Measurements from ENCODE around the gene PFKL. TPM values are rescaled to one million over a fixed set of nuclear protein-coding genes. Genes with fewer than 3 reads are reported as not detected.

Gene PFKL
- total RNA-seq, 1 experiment from 2014 or later: 134 TPM

DNA sequence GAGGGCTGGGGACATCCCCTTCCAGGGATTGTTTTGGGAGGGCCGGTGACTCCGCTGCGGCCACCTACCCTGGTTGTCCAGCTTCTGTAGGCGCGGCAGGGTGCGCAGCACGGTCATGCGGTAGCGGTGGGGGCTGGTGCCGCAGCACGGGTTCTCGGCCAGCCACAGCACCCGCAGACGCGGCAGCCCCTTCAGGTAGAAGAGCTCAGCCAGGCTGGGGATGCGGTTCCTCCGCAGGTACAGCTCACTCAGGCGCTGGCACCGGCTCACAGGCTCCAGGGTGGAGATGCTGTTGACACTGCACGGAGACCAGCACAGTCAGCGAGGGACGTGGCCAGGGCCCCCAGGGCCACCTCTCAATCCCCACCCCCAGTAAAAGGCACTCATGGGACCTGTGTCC lies 33.1 kb downstream of the PFKL start (continued):
- TF ChIP-seq, protein P1, sequence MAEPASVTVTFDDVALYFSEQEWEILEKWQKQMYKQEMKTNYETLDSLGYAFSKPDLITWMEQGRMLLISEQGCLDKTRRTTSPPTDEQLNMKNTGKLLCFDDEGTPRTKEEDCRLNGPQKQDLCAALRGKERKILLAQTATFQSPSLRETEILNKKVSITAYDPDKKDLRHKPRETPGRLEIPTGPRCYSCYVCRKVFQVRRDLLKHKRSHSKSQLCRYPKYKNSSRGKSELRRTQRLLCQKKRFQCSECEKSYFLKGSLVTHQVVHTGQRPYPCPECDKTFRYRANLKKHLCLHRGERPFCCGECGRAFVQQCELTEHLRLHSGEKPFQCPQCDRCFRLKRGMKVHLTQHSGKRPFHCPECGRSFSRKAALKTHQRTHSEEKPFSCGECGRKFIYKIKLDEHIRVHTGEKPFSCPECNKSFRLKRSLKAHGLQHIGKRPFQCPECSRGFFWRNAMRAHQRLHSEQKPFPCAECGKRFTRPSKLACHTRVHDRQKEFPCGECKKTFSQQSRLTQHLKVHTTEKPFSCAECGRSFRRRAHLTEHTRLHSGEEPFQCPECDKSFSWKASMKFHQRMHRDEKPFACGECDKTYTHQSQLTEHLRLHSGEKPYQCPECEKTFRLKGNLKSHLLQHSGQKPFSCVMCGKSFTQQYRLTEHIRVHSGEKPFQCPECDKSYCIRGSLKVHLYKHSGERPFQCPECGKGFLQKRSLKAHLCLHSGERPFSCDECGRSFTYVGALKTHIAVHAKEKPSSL (CRISPR knock-in tag; conservative IDR thresholded peaks at IDR 0.05): no peak
- TF ChIP-seq, protein P2, sequence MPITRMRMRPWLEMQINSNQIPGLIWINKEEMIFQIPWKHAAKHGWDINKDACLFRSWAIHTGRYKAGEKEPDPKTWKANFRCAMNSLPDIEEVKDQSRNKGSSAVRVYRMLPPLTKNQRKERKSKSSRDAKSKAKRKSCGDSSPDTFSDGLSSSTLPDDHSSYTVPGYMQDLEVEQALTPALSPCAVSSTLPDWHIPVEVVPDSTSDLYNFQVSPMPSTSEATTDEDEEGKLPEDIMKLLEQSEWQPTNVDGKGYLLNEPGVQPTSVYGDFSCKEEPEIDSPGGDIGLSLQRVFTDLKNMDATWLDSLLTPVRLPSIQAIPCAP (CRISPR knock-in tag; IDR thresholded peaks at IDR 0.05): no peak
- TF ChIP-seq ELF4 (CRISPR knock-in tag; IDR thresholded peaks at IDR 0.05; ENCODE audit: low read depth): no peak
- TF ChIP-seq, protein P3, sequence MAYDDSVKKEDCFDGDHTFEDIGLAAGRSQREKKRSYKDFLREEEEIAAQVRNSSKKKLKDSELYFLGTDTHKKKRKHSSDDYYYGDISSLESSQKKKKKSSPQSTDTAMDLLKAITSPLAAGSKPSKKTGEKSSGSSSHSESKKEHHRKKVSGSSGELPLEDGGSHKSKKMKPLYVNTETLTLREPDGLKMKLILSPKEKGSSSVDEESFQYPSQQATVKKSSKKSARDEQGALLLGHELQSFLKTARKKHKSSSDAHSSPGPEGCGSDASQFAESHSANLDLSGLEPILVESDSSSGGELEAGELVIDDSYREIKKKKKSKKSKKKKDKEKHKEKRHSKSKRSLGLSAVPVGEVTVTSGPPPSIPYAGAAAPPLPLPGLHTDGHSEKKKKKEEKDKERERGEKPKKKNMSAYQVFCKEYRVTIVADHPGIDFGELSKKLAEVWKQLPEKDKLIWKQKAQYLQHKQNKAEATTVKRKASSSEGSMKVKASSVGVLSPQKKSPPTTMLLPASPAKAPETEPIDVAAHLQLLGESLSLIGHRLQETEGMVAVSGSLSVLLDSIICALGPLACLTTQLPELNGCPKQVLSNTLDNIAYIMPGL (CRISPR knock-in tag; IDR thresholded peaks at IDR 0.05): no peak
- no peak for TF ChIP-seq SMAD4 (CRISPR knock-in tag; IDR thresholded peaks at IDR 0.05)
- no peak for TF ChIP-seq ZNF423 (CRISPR knock-in tag; IDR thresholded peaks at IDR 0.05)
- no peak for TF ChIP-seq ZNF416 (CRISPR knock-in tag; IDR thresholded peaks at IDR 0.05)
- TF ChIP-seq RELA (CRISPR knock-in tag; IDR thresholded peaks at IDR 0.05; ENCODE audit: borderline replicate concordance): no peak

DNA sequence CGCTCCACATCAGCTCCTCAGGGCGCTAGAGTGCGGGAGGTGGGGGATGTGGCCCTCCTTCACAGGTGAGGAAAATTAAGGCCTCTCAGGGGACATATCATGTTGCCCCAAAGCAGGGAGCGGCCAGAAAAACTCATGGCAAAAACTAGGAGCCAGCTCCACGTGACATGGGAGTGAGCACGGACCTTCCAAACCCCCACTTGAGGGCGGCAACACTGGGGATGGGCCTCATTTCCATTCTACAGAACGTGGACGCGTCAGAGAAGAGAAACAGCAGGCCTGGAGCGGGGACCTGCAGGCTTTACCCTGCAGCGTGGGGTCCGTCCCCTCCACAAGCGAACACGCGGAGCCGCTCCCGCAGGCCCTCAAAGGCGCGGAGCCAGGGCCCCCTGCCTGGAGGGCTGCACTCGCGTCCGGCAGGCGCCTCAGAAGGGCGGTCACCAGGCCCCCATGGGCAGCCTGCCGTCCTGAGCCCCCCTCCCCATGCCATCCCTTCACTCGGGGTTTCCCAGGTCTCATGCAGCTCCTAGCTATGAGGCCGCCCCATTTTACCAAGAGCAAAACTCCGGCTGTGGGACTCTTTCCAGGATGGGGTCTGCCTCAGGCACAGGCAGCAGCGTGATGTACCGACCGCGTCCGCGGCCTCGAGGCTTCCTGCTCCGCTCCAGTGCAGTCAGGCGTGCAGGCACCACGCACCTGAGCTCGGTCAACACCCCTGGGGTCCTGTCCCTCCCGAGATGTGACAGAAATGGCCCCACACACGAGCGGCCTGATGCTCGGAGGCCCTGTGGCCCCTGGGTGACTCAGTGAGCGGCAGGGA lies 33.9 kb downstream of the PFKL start:
- H3K4me3 Mint-ChIP-seq: no peak overlapping the region
- H3K4me1 Mint-ChIP-seq: peaks cover 6% of the 10 kb centered on the region; the same call in 1 of the 2 replicates
- ChIA-PET POLR2A (interaction anchor here (0.5 kb wide), 1 partner anchor 53 kb away, joined by 3 read pairs; no protein-coding TSS in a partner anchor), CTCF (interaction anchor here (0.7 to 1.5 kb wide), 5 partner anchors 11 to 431 kb away, joined by 3 to 6 read pairs (median 4); no protein-coding TSS in a partner anchor)
- H3K36me3 Mint-ChIP-seq: no peaks in the 10 kb centered on the region
- TF ChIP-seq JAZF1 (CRISPR knock-in tag; IDR thresholded peaks at IDR 0.05): no peak
- no peak for TF ChIP-seq FOXP1 (CRISPR knock-in tag; IDR thresholded peaks at IDR 0.05; ENCODE audit: borderline replicate concordance)
- no peak for TF ChIP-seq TEAD1 (CRISPR knock-in tag; IDR thresholded peaks at IDR 0.05)
- no peak for TF ChIP-seq NFYB (CRISPR knock-in tag; conservative IDR thresholded peaks at IDR 0.05; ENCODE audit: low read depth)
- no peak for TF ChIP-seq ATF1 (CRISPR knock-in tag; IDR thresholded peaks at IDR 0.05)
- TF ChIP-seq ESRRA (CRISPR knock-in tag; IDR thresholded peaks at IDR 0.05; ENCODE audit: borderline replicate concordance): no peak
- DNase-seq (ENCODE audit: low spot score) (no peak), ATAC-seq (no peak)
- H3K27ac Mint-ChIP-seq: no peak overlapping the region
- no peaks in the 10 kb centered on the region for H3K27me3 Mint-ChIP-seq (ENCODE audit: low read depth)
- no peaks in the 10 kb centered on the region for H3K9me3 Mint-ChIP-seq

DNA sequence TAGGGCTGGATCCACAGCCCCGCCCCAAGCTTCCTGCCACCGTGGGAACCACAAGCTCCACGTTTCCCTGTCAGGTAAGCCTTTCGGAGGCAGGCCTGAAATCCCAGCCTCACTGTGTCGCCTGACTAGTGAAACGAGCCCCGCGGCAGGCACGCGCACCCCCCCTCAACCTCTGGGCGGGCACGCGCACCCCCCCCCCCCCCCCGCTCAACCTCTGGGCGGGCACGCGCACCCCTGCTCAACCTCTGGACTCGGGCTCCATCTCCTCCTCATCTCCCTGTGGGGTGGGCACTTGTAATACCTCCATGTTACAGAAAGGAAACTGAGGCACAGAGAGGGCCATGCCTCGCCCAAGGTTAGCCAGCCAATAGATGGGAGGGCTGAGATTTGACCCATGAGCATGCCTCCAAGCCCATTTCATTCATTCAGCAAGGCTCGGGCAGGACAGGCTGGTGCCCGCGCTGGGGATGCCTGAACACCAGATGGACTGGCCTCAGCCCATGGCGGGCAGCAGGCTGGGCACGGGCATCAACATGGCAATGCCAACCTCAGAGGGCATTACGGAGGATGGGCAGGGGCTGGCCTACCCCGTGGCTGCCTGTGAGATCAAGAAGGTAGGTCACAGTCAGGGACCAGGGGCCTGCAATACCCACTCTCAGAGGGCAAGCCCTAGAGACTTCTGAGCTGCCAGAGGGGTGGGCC lies 34.6 kb downstream of the PFKL start:
- ATAC-seq: no peak
- Mint-ChIP-seq H3K27me3 (ENCODE audit: low read depth) (no peaks in the 10 kb centered on the region), H3K36me3 (no peaks in the 10 kb centered on the region), H3K27ac (no peak overlapping the region), H3K9me3 (no peaks in the 10 kb centered on the region), H3K4me1 (peaks cover 6% of the 10 kb centered on the region; the same call in 1 of the 2 replicates), H3K4me3 (no peak overlapping the region)
- DNase-seq (ENCODE audit: low spot score): no peak
- POLR2A ChIA-PET: no interaction called here
- TF ChIP-seq ZNF232 (CRISPR knock-in tag; IDR thresholded peaks at IDR 0.05) (no peak), ZNF396 (CRISPR knock-in tag; IDR thresholded peaks at IDR 0.05; ENCODE audit: borderline replicate concordance) (no peak), TEAD1 (CRISPR knock-in tag; IDR thresholded peaks at IDR 0.05) (no peak), GABPB1 (CRISPR knock-in tag; IDR thresholded peaks at IDR 0.05) (no peak), ELF4 (CRISPR knock-in tag; IDR thresholded peaks at IDR 0.05; ENCODE audit: low read depth) (no peak), CBFB (CRISPR knock-in tag; IDR thresholded peaks at IDR 0.05; ENCODE audit: low read depth) (no peak), JAZF1 (CRISPR knock-in tag; IDR thresholded peaks at IDR 0.05) (no peak)
- TF ChIP-seq, protein P4, sequence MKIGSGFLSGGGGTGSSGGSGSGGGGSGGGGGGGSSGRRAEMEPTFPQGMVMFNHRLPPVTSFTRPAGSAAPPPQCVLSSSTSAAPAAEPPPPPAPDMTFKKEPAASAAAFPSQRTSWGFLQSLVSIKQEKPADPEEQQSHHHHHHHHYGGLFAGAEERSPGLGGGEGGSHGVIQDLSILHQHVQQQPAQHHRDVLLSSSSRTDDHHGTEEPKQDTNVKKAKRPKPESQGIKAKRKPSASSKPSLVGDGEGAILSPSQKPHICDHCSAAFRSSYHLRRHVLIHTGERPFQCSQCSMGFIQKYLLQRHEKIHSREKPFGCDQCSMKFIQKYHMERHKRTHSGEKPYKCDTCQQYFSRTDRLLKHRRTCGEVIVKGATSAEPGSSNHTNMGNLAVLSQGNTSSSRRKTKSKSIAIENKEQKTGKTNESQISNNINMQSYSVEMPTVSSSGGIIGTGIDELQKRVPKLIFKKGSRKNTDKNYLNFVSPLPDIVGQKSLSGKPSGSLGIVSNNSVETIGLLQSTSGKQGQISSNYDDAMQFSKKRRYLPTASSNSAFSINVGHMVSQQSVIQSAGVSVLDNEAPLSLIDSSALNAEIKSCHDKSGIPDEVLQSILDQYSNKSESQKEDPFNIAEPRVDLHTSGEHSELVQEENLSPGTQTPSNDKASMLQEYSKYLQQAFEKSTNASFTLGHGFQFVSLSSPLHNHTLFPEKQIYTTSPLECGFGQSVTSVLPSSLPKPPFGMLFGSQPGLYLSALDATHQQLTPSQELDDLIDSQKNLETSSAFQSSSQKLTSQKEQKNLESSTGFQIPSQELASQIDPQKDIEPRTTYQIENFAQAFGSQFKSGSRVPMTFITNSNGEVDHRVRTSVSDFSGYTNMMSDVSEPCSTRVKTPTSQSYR (CRISPR knock-in tag; IDR thresholded peaks at IDR 0.05): no peak
- TF ChIP-seq, protein P5, sequence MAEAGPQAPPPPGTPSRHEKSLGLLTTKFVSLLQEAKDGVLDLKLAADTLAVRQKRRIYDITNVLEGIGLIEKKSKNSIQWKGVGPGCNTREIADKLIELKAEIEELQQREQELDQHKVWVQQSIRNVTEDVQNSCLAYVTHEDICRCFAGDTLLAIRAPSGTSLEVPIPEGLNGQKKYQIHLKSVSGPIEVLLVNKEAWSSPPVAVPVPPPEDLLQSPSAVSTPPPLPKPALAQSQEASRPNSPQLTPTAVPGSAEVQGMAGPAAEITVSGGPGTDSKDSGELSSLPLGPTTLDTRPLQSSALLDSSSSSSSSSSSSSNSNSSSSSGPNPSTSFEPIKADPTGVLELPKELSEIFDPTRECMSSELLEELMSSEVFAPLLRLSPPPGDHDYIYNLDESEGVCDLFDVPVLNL (CRISPR knock-in tag; IDR thresholded peaks at IDR 0.05; ENCODE audit: borderline replicate concordance, low read depth): no peak
- TF ChIP-seq, protein P6, sequence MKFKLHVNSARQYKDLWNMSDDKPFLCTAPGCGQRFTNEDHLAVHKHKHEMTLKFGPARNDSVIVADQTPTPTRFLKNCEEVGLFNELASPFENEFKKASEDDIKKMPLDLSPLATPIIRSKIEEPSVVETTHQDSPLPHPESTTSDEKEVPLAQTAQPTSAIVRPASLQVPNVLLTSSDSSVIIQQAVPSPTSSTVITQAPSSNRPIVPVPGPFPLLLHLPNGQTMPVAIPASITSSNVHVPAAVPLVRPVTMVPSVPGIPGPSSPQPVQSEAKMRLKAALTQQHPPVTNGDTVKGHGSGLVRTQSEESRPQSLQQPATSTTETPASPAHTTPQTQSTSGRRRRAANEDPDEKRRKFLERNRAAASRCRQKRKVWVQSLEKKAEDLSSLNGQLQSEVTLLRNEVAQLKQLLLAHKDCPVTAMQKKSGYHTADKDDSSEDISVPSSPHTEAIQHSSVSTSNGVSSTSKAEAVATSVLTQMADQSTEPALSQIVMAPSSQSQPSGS (CRISPR knock-in tag; IDR thresholded peaks at IDR 0.05; ENCODE audit: borderline replicate concordance, low read depth): no peak
- CTCF ChIA-PET: interaction anchor here (0.7 to 1.4 kb wide), 3 partner anchors 12 to 430 kb away, joined by 3 to 5 read pairs (median 4); no protein-coding TSS in a partner anchor

Data from WTC11 (cell line).